Activated CD8-positive, alpha-beta T cell treated with anti-CD3 and anti-CD28 coated beads, Interleukin-2, amount 10 ng/mL, durations not matched to agents 7 days and 5 days (primary cell): ENCODE measurements around the gene TPPP2. TPM values are rescaled to one million over a fixed set of nuclear protein-coding genes. Genes with fewer than 3 reads are reported as not detected.
"Not testable (repeated sequence)": the region's sequence is repeated elsewhere in the genome, so short reads cannot be mapped to it uniquely, and the experiment has no call there.

Source experiments
- ATAC-seq: fragments of 150-1000 bp; cut with Tn5 transposase; one replicate; pipeline ENCODE4 v1.10.0; 2021; ENCODE audit warnings: moderate library complexity
- CTCF ChIA-PET: fragments of 350-600 bp; sonication (Branson Sonifier 250); formaldehyde crosslinking; loops from one replicate; lab custom pipeline; 2021; ENCODE audit warnings: antibody characterized with exemption; lab: Charles Lee
- POLR2A ChIA-PET: fragments of 350-600 bp; sonication (Branson Sonifier 250); formaldehyde crosslinking; loops from one replicate; lab custom pipeline; 2021; ENCODE audit warnings: antibody characterized with exemption; lab: Charles Lee
- DNase-seq: peaks from one replicate; pipeline ENCODE4 v3.0.0-alpha.2; 2020
- H3K27ac Mint-ChIP-seq: one replicate; pipeline ENCODE4 v1.8.0; 2021; ENCODE audit warnings: mild to moderate bottlenecking, mixed read lengths
- H3K27me3 Mint-ChIP-seq: one replicate; pipeline ENCODE4 v1.8.0; 2021; ENCODE audit warnings: low read depth, mixed read lengths
- H3K36me3 Mint-ChIP-seq: one replicate; pipeline ENCODE4 v1.8.0; 2021; ENCODE audit warnings: low read depth, mixed read lengths
- H3K4me1 Mint-ChIP-seq: one replicate; pipeline ENCODE4 v1.8.0; 2021; ENCODE audit warnings: low read depth, mixed read lengths
- H3K4me3 Mint-ChIP-seq: one replicate; pipeline ENCODE4 v1.8.0; 2021; ENCODE audit warnings: mild to moderate bottlenecking, mixed read lengths
- H3K9me3 Mint-ChIP-seq: one replicate; pipeline ENCODE4 v1.8.0; 2022; ENCODE audit warnings: mixed read lengths; ENCODE audit not compliant: insufficient read depth
- total RNA-seq, 2 experiments: library from RNA; stranded (reverse); gene quantifications; one replicate each; pipeline ENCODE4 v1.2.3, GENCODE V29; 2021

Gene TPPP2
- total RNA-seq = not detected

DNA sequence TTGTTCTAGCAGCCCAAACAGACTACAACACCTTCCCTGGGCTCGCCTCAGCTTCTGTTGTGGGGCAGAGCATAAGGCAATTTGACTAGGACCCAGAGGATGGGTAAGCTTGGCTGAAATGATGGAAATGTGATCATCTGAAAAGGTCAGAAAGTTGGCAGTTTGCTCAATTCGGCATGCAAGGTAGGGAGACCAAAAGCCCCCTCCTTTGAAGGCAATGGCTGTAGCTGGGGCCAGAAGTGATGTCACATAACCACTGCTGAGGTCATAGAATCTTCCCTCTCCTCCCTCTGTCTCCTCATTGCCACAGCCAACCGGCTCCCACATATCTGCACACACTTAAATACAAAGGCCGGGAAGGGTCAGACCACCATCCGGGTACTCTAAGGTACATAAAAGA is at the start of gene TPPP2:
TSS of gene TPPP2 (plus strand) at position 301 of the 400 bp plus-strand sequence. CDS start 365 bp downstream, outside the sequence.
- H3K4me1 Mint-ChIP-seq = peaks cover 3% of the 10 kb centered on the region
- DNase-seq = no peak
- ChIA-PET CTCF (interaction anchor here (0.9 to 12.6 kb wide), 4 partner anchors 11 to 60 kb away, joined by 3 to 117 read pairs (median 8); no protein-coding TSS in a partner anchor), POLR2A (no interaction called here)
- H3K27ac Mint-ChIP-seq = no peak within 1 kb of the TSS
- H3K4me3 Mint-ChIP-seq = no peak within 1 kb of the TSS
- H3K27me3 Mint-ChIP-seq = peaks cover 20% of the 10 kb centered on the region
- no peaks in the 10 kb centered on the region for H3K36me3 Mint-ChIP-seq
- no peak for ATAC-seq
- H3K9me3 Mint-ChIP-seq = no peaks in the 10 kb centered on the region

DNA sequence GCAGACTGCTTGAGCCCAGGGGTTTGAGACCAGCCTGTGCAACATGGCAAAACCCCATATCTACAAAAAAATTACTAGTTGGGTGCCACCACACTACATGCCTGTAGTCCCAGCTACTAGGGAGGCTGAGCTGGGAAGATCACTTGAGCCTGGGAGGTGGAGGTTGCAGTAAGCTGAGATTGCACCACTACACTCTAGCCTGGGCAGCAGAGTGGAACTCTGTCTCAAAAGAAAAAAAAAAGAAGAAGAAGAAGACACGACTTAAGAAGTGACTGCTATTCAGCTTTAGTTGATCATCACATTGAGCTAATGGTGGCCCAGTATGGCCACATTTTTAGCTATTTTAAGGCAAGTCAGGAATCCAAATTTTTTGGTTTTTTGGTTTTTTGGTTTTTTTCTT is 49.1 kb upstream of the TPPP2 start:
- Mint-ChIP-seq H3K36me3 (no peaks in the 10 kb centered on the region), H3K27ac (no peak overlapping the region), H3K4me3 (no peak overlapping the region), H3K27me3 (peaks cover 14% of the 10 kb centered on the region), H3K4me1 (peaks cover 4% of the 10 kb centered on the region), H3K9me3 (no peaks in the 10 kb centered on the region)
- ChIA-PET CTCF (interaction anchor here (6.4 kb wide), 1 partner anchor 9 kb away, joined by 66 read pairs; no protein-coding TSS in a partner anchor), POLR2A (no interaction called here)
- ATAC-seq = no peak
- no peak for DNase-seq

DNA sequence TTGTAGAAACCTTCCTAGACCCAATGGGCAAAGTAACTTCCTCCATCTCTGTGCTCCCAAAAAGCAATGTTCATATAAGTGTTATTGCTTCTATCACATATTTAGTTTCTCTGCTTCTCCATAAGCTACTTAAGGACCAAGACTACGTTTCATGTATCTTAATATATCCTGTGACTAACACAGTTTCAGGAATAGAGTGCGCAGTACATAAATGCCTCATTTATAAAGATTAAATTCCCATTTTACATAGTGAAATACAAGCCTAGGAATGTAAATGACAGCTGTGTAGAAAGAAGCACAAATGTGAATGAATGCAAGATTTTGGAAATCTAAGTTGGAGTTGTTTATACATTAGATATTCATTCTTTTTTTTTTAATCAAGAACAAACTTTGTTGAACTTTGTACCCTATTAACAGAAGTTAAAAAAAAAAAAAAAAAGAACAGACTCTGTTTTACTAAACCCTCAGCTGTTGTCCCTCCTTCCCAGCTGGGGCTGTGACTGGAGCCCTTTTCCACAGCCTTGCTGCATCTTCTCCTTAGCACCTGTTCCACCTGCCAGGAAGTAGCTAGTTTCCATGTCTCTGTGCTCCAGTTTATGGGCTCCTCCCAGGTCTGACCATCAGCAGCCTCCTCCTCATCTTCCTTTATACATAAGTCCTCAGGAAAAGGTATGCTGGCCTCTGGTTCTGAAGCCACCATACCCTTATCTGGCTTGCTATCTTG is 47.2 kb upstream of the TPPP2 start:
- ChIA-PET CTCF (interaction anchor here (1.3 to 6.4 kb wide), 4 partner anchors 11 to 125 kb away, joined by 4 to 66 read pairs (median 6); no protein-coding TSS in a partner anchor), POLR2A (no interaction called here)
- H3K27ac Mint-ChIP-seq = no peak overlapping the region
- DNase-seq = no peak
- H3K4me3 Mint-ChIP-seq = no peak overlapping the region
- H3K4me1 Mint-ChIP-seq = peaks cover 6% of the 10 kb centered on the region
- H3K27me3 Mint-ChIP-seq = peaks cover 10% of the 10 kb centered on the region
- no peak for ATAC-seq
- no peaks in the 10 kb centered on the region for H3K36me3 Mint-ChIP-seq
- no peaks in the 10 kb centered on the region for H3K9me3 Mint-ChIP-seq

DNA sequence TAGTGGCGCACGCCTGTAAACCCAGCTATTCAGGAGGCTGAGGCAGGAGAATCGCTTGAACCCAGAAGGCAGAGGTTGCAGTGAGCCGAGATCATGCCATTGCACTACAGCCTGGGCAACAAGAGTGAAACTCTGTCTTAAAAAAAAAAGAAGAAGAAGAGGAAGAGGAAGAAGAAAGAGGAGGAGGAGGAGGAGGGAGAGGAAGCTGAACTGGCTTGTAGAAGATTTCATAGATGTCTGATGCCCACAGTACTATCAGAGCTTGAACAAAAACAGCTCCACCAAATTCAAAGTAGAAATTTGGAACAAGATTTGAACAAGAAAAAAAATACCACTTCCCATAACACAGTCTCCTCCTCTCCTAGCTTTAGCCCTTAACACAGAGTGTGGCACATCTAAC is 44.4 kb upstream of the TPPP2 start:
- H3K27ac Mint-ChIP-seq, H3K4me3 Mint-ChIP-seq, DNase-seq, H3K36me3 Mint-ChIP-seq, H3K9me3 Mint-ChIP-seq, H3K27me3 Mint-ChIP-seq, ATAC-seq: not testable (repeated sequence)
- peaks cover 24% of the 10 kb centered on the region for H3K4me1 Mint-ChIP-seq
- ChIA-PET CTCF (interaction anchor here (1.3 to 1.5 kb wide), 2 partner anchors 14 to 118 kb away, joined by 3 to 9 read pairs; no protein-coding TSS in a partner anchor), POLR2A (interaction anchor here (0.6 kb wide), 1 partner anchor 590 kb away, joined by 3 read pairs; no protein-coding TSS in a partner anchor)

DNA sequence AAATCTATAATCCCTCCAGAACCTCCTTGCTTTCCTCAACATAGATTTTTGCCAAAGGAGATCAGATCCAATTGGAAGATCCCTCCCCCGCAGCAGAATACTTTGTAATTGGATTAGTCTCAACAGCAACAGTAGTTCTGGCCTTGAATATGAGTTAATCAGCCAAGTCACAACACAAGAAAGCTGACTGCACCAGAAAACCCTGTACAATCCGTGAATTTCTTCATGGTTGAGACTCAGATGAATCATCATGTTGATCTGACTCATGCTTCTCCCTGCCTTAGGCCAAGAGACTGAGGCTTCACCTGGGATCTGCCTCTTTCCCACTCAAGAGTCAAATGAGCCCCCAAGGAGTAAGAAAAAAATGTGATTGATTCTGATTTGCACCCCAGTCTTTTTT is 43.2 kb upstream of the TPPP2 start:
- Mint-ChIP-seq H3K4me3 (no peak overlapping the region), H3K36me3 (peaks cover 13% of the 10 kb centered on the region)

DNA sequence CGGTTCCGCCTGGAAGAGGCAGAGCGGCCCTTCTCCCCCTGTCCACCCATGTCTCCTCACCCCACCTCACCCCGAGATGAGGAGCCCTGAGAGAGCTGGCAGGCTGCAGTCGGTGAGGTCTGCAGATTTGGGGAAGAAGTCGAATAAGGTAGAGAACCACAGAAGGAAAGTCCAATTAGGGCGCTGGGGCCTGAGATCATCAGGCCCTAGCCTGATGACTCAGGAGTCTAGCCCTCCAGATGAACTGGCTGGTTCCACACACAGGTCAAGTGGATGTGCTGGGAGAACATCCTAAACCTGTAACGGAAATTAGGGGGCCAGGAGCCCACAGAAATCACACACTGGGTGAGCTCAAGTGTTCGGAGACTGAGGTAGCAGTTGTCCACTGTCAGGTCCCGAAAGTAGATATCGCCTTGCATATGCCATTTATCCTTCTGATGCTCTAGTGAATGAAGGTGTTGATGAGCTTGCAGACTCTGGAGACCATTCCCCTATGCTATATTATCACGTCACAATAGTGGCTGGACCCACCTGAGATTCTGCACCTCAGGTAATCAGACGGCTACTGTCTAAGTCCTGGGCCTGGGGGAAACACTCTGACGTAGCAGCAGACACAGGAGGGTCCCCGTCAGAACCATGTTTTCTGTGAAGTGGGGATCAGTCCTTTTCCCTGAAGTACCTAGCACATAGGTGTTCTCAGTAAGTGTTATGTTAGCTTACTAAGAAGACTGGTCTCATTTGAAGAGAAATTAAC is 41.1 kb upstream of the TPPP2 start:
- DNase-seq (no peak), ATAC-seq (no peak)
- Mint-ChIP-seq H3K27ac (peak overlapping the region; percentile 49), H3K27me3 (no peaks in the 10 kb centered on the region), H3K4me1 (peaks cover 41% of the 10 kb centered on the region), H3K9me3 (no peaks in the 10 kb centered on the region), H3K4me3 (peak overlapping the region; percentile 45), H3K36me3 (peaks cover 26% of the 10 kb centered on the region)
- POLR2A ChIA-PET = interaction anchor here (0.6 to 1.3 kb wide), 2 partner anchors 9 to 16 kb away, joined by 4 read pairs; no protein-coding TSS in a partner anchor
- CTCF ChIA-PET = interaction anchor here (0.6 to 2.8 kb wide), 7 partner anchors 17 to 116 kb away, joined by 3 to 15 read pairs (median 3); no protein-coding TSS in a partner anchor

More for the DNA sequence above, 43.2 kb upstream of the TPPP2 start:
- Mint-ChIP-seq H3K9me3 (no peaks in the 10 kb centered on the region), H3K4me1 (peaks cover 33% of the 10 kb centered on the region), H3K27me3 (peaks cover 3% of the 10 kb centered on the region), H3K27ac (no peak overlapping the region)
- ATAC-seq (no peak), DNase-seq (no peak)
- ChIA-PET CTCF (interaction anchor here (2.8 kb wide), 1 partner anchor 28 kb away, joined by 15 read pairs; no protein-coding TSS in a partner anchor), POLR2A (no interaction called here)

DNA sequence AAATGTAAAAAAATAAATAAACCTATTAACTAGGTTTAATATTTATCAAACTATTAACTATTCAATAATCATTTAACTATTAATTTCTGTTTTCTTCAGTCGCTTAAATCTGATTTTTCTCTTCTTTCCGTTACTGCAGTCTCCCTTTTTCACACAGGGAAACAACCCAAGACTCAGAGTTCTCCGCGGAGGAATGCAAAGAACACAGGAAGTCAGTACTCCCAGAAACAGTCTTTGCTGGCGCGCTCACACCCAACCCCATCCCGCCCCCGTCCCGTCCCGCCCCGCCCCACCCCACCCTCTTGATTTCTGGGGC is 40.6 kb upstream of the TPPP2 start:
- peak overlapping the region; percentile 90 for H3K27ac Mint-ChIP-seq
- peaks cover 41% of the 10 kb centered on the region for H3K4me1 Mint-ChIP-seq
- POLR2A ChIA-PET = interaction anchor here (0.6 to 1.3 kb wide), 2 partner anchors 8 to 16 kb away, joined by 4 read pairs; no protein-coding TSS in a partner anchor

DNA sequence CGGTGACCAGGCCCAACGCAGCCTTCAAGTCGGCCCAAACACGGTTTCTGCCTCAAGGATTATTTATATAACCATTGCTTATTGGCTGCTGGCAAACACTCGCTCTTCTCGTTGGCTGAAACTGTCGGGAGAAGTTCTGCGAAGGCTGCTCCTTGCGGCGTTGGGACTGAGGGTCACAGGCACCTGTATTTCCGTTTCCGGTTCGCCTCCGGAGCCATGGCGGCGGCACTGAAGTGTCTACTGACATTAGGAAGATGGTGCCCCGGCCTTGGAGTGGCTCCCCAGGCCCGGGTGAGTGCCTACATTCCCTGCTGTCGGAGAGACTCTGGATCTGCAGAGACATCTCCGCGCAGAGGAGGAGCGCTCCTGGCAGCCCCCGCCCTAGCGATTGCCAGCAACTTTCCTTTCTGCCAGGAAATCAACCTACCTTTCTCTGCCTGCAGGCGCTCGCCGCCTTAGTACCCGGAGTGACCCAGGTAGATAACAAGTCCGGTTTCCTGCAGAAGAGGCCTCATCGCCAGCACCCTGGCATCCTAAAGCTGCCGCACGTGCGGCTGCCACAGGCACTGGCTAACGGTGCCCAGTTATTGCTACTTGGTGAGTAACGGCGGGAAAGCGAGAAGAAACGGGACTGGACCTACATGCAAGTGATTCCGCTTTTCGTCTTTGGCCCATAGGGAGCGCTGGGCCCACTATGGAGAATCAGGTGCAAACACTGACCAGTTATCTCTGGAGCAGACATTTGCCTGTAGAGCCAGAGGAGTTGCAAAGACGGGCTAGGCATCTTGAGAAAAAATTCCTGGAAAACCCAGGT is 40.0 kb upstream of the TPPP2 start, which contains the start of gene METTL17:
TSS of gene METTL17 (plus strand) at position 194 of the 814 bp plus-strand sequence. CDS start at position 217, 23 bp downstream.
- ChIA-PET POLR2A (interaction anchor here (1.3 kb wide), 1 partner anchor 15 kb away, joined by 4 read pairs; no protein-coding TSS in a partner anchor), CTCF (interaction anchor here (1.0 to 3.7 kb wide), 4 partner anchors 11 to 103 kb away, joined by 3 to 16 read pairs (median 7); no protein-coding TSS in a partner anchor)
- ATAC-seq (peak; percentile 97), DNase-seq (peak; percentile 94)
- peak within 1 kb of the TSS; percentile 90 for H3K27ac Mint-ChIP-seq
- H3K4me1 Mint-ChIP-seq = peaks cover 41% of the 10 kb centered on the region
- peak within 1 kb of the TSS; percentile 92 for H3K4me3 Mint-ChIP-seq
- H3K36me3 Mint-ChIP-seq = peaks cover 35% of the 10 kb centered on the region
- H3K27me3 Mint-ChIP-seq = no peaks in the 10 kb centered on the region
- no peaks in the 10 kb centered on the region for H3K9me3 Mint-ChIP-seq

More for the DNA sequence above, 40.6 kb upstream of the TPPP2 start:
- Mint-ChIP-seq H3K4me3 (peak overlapping the region; percentile 92), H3K27me3 (no peaks in the 10 kb centered on the region), H3K9me3 (no peaks in the 10 kb centered on the region), H3K36me3 (peaks cover 29% of the 10 kb centered on the region)
- DNase-seq = no peak
- no peak for ATAC-seq
- CTCF ChIA-PET = interaction anchor here (0.6 to 2.8 kb wide), 7 partner anchors 17 to 115 kb away, joined by 3 to 15 read pairs (median 3); no protein-coding TSS in a partner anchor

DNA sequence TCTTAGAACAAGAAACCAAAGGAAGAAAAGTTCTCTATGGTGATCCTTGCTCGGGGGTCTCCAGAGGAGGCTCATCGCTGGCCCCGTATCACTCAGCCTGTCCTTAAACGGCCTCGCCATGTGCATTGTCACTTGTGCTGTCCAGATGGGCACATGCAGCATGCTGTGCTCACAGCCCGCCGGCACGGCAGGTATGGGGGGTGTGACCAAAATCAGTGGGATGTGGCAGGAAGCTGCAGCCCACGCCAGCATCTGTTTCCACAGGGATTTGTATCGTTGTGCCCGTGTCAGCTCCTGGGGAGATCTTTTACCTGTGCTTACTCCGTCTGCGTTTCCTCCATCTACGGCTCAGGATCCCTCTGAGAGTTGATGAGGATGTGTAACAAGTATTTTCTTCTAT is 33.5 kb upstream of the TPPP2 start:
- H3K27ac Mint-ChIP-seq = no peak overlapping the region
- peaks cover 23% of the 10 kb centered on the region for H3K4me1 Mint-ChIP-seq
- no peak for ATAC-seq
- no peak for DNase-seq
- H3K36me3 Mint-ChIP-seq = peaks cover 52% of the 10 kb centered on the region
- no peak overlapping the region for H3K4me3 Mint-ChIP-seq
- H3K27me3 Mint-ChIP-seq = no peaks in the 10 kb centered on the region
- ChIA-PET CTCF (interaction anchor here (1.0 to 11.9 kb wide), 3 partner anchors 9 to 43 kb away, joined by 3 to 126 read pairs (median 4); no protein-coding TSS in a partner anchor), POLR2A (no interaction called here)
- H3K9me3 Mint-ChIP-seq = no peaks in the 10 kb centered on the region

DNA sequence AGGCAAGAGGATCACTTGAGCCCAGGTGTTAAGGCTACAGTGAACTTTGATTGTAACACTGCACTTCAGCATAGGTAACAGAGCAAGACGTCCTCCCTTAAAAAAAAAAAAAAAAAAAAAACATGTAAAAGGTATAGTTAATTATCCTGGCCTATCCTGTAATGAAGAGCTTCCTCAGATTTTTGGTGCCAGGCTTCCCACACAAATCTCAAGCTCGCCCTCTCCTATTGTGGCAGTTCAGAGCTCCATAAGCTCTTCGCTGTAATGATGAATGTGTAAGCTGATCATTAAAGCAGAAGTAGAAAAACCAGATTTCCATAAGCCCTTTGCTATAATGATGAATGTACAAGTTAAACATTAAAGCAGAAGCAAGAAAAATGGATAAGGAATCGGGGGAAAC is 32.9 kb upstream of the TPPP2 start:
- no peak overlapping the region for H3K4me3 Mint-ChIP-seq
- H3K27me3 Mint-ChIP-seq = no peaks in the 10 kb centered on the region
- H3K27ac Mint-ChIP-seq = no peak overlapping the region
- CTCF ChIA-PET = interaction anchor here (1.0 to 11.9 kb wide), 5 partner anchors 8 to 108 kb away, joined by 3 to 126 read pairs (median 13); no protein-coding TSS in a partner anchor
- DNase-seq = no peak
- no peaks in the 10 kb centered on the region for H3K9me3 Mint-ChIP-seq
- peaks cover 17% of the 10 kb centered on the region for H3K4me1 Mint-ChIP-seq
- peaks cover 47% of the 10 kb centered on the region for H3K36me3 Mint-ChIP-seq
- POLR2A ChIA-PET = no interaction called here
- ATAC-seq = no peak
